Activated B cell treated with CpG ODN at 0.5 μM for 24 hours (primary cell): ENCODE results near the gene KBTBD12. TPM values are rescaled to one million over a fixed set of nuclear protein-coding genes. Genes with fewer than 3 reads are reported as not detected.

Experiments used
- ATAC-seq: fragments of 200-7000 bp; cut with Tn5 transposase; one replicate; pipeline ENCODE4 v1.10.0; 2021; ENCODE audit warnings: low read depth, mild to moderate bottlenecking, moderate library complexity
- CTCF ChIA-PET: fragments of 350-600 bp; sonication (Branson Sonifier 250); formaldehyde crosslinking; loops from one replicate; lab custom pipeline; 2021; ENCODE audit warnings: antibody characterized with exemption; lab: Charles Lee
- POLR2A ChIA-PET: fragments of 350-600 bp; sonication (Branson Sonifier 250); formaldehyde crosslinking; loops from one replicate; lab custom pipeline; 2021; ENCODE audit warnings: antibody characterized with exemption; lab: Charles Lee
- DNase-seq: peaks from one replicate; pipeline ENCODE4 v3.0.0; 2022
- H3K27ac Mint-ChIP-seq: one replicate; pipeline ENCODE4 v1.8.0; 2020; ENCODE audit warnings: mixed read lengths
- H3K27me3 Mint-ChIP-seq: one replicate; pipeline ENCODE4 v1.8.0; 2021; ENCODE audit warnings: mixed read lengths
- H3K36me3 Mint-ChIP-seq: one replicate; pipeline ENCODE4 v1.8.0; 2021; ENCODE audit warnings: low read depth, mixed read lengths
- H3K4me1 Mint-ChIP-seq: one replicate; pipeline ENCODE4 v1.8.0; 2021; ENCODE audit warnings: mixed read lengths
- H3K4me3 Mint-ChIP-seq: one replicate; pipeline ENCODE4 v1.8.0; 2020; ENCODE audit warnings: mild to moderate bottlenecking, mixed read lengths
- H3K9me3 Mint-ChIP-seq: one replicate; pipeline ENCODE4 v1.8.0; 2020; ENCODE audit warnings: mixed read lengths
- intact Hi-C: fragments of 100-400 bp; cut with micrococcal nuclease; formaldehyde crosslinking; loops from one replicate; pipeline ENCODE4 v1.15.1; 2024
- total RNA-seq: library from RNA; stranded (reverse); gene quantifications from 2 replicates; pipeline ENCODE4 v1.2.3, GENCODE V29; 2022
- TF ChIP-seq, protein P1 (sequence below): fragments of 200-600 bp; IDR thresholded peaks from one replicate; pipeline ENCODE4 v1.8.0; 2022; ENCODE audit warnings: antibody characterized with exemption, mild to moderate bottlenecking

The KBTBD12 gene
- total RNA-seq, 1 donor from 2014 or later, result 0.16 TPM

DNA sequence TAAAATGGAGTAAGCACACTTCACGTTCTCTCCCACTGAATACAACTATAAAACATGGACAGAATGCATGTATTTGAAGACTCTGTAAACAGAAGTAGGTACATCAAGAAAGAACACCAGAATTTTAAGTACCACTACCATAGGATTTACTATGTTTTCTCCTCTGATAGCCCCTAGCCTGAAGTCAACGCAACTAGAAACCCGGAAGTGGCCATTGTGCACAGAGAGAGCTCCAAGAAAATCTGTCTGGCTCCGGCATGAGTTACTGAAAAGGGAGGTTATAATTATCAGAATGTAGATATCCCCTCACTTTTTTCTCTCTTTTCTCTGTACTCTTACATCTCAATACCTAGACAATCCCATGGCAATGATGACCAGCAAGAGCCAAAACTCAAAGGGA is 23.8 kb downstream of the KBTBD12 start:
- TF ChIP-seq, protein P1, sequence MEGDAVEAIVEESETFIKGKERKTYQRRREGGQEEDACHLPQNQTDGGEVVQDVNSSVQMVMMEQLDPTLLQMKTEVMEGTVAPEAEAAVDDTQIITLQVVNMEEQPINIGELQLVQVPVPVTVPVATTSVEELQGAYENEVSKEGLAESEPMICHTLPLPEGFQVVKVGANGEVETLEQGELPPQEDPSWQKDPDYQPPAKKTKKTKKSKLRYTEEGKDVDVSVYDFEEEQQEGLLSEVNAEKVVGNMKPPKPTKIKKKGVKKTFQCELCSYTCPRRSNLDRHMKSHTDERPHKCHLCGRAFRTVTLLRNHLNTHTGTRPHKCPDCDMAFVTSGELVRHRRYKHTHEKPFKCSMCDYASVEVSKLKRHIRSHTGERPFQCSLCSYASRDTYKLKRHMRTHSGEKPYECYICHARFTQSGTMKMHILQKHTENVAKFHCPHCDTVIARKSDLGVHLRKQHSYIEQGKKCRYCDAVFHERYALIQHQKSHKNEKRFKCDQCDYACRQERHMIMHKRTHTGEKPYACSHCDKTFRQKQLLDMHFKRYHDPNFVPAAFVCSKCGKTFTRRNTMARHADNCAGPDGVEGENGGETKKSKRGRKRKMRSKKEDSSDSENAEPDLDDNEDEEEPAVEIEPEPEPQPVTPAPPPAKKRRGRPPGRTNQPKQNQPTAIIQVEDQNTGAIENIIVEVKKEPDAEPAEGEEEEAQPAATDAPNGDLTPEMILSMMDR, result no peak

GRCh38 chr3:127940116-127940515 is 25.1 kb downstream of the KBTBD12 start:
- H3K27ac Mint-ChIP-seq, result no peak overlapping the region
- DNase-seq (no peak), ATAC-seq (no peak)
- H3K9me3 Mint-ChIP-seq, result peaks cover 13% of the 10 kb centered on the region
- intact Hi-C loops, result no loop called here
- POLR2A ChIA-PET, result no interaction called here
- H3K4me3 Mint-ChIP-seq, result no peak overlapping the region
- no peaks in the 10 kb centered on the region for H3K4me1 Mint-ChIP-seq
- TF ChIP-seq, protein P1, result no peak
- H3K36me3 Mint-ChIP-seq, result no peaks in the 10 kb centered on the region
- H3K27me3 Mint-ChIP-seq, result peaks cover 8% of the 10 kb centered on the region
- CTCF ChIA-PET, result no interaction called here

More for the DNA sequence above, 23.8 kb downstream of the KBTBD12 start:
- DNase-seq (no peak), ATAC-seq (no peak)
- POLR2A ChIA-PET, result no interaction called here
- Mint-ChIP-seq H3K27me3 (peaks cover 16% of the 10 kb centered on the region), H3K4me3 (no peak overlapping the region), H3K9me3 (peaks cover 13% of the 10 kb centered on the region), H3K4me1 (no peaks in the 10 kb centered on the region), H3K36me3 (no peaks in the 10 kb centered on the region), H3K27ac (no peak overlapping the region)
- CTCF ChIA-PET, result no interaction called here
- intact Hi-C loops, result no loop called here

- H3K9me3 Mint-ChIP-seq, result peaks cover 13% of the 10 kb centered on the region
- no peak overlapping the region for H3K4me3 Mint-ChIP-seq
- no peaks in the 10 kb centered on the region for H3K36me3 Mint-ChIP-seq
- H3K27me3 Mint-ChIP-seq, result peaks cover 6% of the 10 kb centered on the region
- POLR2A ChIA-PET, result no interaction called here
- DNase-seq (no peak), ATAC-seq (no peak)
- TF ChIP-seq, protein P1, result no peak
- intact Hi-C loops, result no loop called here
- no peaks in the 10 kb centered on the region for H3K4me1 Mint-ChIP-seq
- CTCF ChIA-PET, result no interaction called here
- H3K27ac Mint-ChIP-seq, result no peak overlapping the region
Observed at GRCh38 chr3:127942613-127943012, 27.6 kb downstream of the KBTBD12 start.

GRCh38 chr3:127948211-127948610 is 33.2 kb downstream of the KBTBD12 start:
- no peak for DNase-seq
- TF ChIP-seq, protein P1, result no peak
- Mint-ChIP-seq H3K27me3 (peaks cover 4% of the 10 kb centered on the region), H3K4me3 (no peak overlapping the region), H3K36me3 (no peaks in the 10 kb centered on the region), H3K9me3 (no peaks in the 10 kb centered on the region), H3K4me1 (no peaks in the 10 kb centered on the region), H3K27ac (no peak overlapping the region)
- ChIA-PET CTCF (no interaction called here), POLR2A (no interaction called here)
- intact Hi-C loops, result no loop called here
- no peak for ATAC-seq

DNA sequence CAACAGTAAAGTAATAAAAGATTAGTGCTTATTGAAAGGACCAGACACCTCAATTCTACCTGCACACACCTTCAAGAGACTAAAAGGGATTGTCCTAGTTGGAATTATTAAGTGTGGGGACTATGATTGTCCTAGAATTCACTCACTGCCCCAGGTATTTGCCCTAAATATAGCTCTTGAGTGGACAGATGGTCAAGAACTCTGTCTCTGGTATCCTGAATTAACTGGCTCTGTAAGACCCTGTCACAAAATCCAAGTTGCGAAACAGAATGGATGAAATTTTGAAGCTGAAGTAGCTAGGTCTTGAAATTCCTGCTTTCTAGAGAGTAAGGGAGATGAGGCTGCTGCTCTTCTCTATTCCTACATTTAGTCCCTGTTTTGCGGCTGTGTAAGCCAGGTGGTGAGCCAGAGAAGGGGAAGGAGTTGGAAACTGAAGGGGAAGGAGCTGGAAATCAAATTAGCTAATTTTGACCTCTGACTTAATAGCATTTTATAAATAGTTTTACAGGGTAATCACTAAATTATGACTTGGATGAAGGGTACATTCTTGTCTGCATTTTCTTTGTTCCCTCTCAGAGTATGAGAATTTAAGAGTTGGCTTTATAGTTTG is 34.5 kb downstream of the KBTBD12 start:
- peaks cover 4% of the 10 kb centered on the region for H3K27me3 Mint-ChIP-seq

More for the DNA sequence above, 34.5 kb downstream of the KBTBD12 start:
- Mint-ChIP-seq H3K27ac (no peak overlapping the region), H3K4me1 (no peaks in the 10 kb centered on the region), H3K4me3 (no peak overlapping the region), H3K9me3 (no peaks in the 10 kb centered on the region), H3K36me3 (no peaks in the 10 kb centered on the region)
- TF ChIP-seq, protein P1, result no peak
- intact Hi-C loops, result no loop called here
- POLR2A ChIA-PET, result no interaction called here
- ATAC-seq (no peak), DNase-seq (no peak)
- CTCF ChIA-PET, result no interaction called here
